Measurements from ENCODE around the gene CAMKMT. TPM values are rescaled to one million over a fixed set of nuclear protein-coding genes. Genes with fewer than 3 reads are reported as not detected.

Gene CAMKMT
- total and polyA plus RNA-seq, 9 of the 15 experiments (the other 6 are each of a cell fraction or from before 2014, with no cell fraction given) = 1.6 to 15.3 (median 7.4) TPM

GRCh38 chr2:44700824-44701223, 339.1 kb downstream of the CAMKMT start:
- Histone ChIP-seq H3K9me3 (replicated peaks; ENCODE audit: control insufficient read depth, insufficient read depth, low read depth, low read length) (no peaks in the 10 kb centered on the region), H3K36me3 (ENCODE audit: control insufficient read depth, insufficient read depth, low read length) (no peaks in the 10 kb centered on the region), H3K4me2 (ENCODE audit: insufficient read depth, low read length) (no peak overlapping the region), H2AFZ (ENCODE audit: low read depth, low read length) (no peak overlapping the region), H3K4me3 (no peak overlapping the region), H4K20me1 (replicated peaks; ENCODE audit: control insufficient read depth, insufficient read depth, low read length) (no peaks in the 10 kb centered on the region), H3K79me2 (ENCODE audit: control insufficient read depth, insufficient read depth, low read length) (no peaks in the 10 kb centered on the region), H3K27ac (ENCODE audit: extremely low read depth, low read depth, low read length) (no peak overlapping the region), H3K9ac (ENCODE audit: insufficient read depth in 1 of 2, low read depth in 2 of 2, low read length in 2 of 2) (no peak overlapping the region), H3K27me3 (ENCODE audit: control insufficient read depth in 2 of 2, insufficient read depth in 2 of 2, low read length in 2 of 2) (peaks cover 0 to 4% of the 10 kb centered on the region in 2 experiments; a peak in 1 of 5 replicates), H3K9me1 (ENCODE audit: control insufficient read depth, insufficient read depth, low read length) (no peaks in the 10 kb centered on the region), H3K4me1 (replicated peaks in 1 of 2; ENCODE audit: control insufficient read depth in 2 of 2, insufficient read depth in 2 of 2, low read length in 2 of 2) (no peaks in the 10 kb centered on the region)
- intact Hi-C loops (cut with micrococcal nuclease) = no loop called here
- ATAC-seq = no peak
- no TSS peak for BruUV-seq (replicated peaks)
- no peak for FAIRE-seq
- in situ Hi-C loops (cut with MboI) = no loop called here
- ChIA-PET POLR2A (no interaction called here), CTCF (ENCODE audit: low intra/inter-chr PET ratio) (no interaction called here)
- WGBS (ENCODE audit: insufficient coverage, low coverage, missing lambda C conversion rate) = 7% methylated on average over 5 of the region's 5 CpGs
- no peak for DNase-seq (ENCODE audit: extremely low read depth in 1 of 4, low spot score in 3 of 4)
- TF ChIP-seq, protein P1, sequence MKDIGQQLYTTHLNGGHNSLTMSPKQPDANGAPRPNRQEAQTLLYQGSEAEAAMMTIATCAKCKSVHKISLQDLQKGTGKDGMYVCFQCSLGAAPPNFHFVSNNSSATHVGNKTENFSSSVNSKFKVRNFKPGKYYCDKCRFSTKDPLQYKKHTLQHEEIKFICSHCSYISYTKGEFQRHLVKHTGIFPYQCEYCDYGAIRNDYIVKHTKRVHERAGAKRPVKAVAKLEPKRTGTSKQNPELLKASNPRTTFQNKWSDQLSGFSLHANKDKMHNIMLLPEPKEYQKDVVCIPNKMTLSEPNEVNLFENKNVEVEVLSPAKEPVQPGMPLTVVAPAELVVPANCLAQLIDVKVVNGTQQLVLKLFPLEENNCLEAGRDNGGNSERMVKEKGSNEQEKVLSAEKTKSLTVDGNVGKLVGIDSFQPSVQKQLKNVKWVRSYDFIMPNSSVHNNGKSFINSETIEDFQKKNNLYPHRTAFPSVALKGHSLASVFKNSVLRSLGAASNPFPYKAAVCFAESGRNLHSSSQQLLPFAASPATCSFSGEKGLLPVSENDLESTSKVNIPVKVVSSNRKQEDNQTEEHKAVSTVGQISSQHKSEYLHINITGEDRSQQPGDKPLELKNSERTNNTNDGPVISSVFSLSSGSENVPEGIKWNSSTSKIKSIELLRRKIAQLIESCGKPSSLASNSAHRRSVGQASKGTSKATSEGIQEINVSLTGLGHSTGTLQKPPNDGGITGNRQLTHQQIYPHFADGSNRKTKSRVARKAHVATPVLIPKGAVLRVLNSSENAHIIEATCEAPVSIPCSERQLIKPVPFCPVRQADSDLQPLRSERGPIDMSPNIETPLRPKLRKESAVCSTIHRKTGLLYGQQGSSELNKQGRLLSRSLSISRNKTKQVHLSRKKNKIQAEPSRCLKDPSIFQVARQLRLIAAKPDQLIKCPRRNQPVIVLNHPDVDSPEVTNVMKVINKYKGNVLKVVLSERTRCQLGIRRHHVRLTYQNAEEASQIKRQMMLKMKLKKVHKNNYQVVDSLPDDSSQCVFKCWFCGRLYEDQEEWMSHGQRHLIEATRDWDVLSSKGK (CRISPR knock-in tag; IDR thresholded peaks at IDR 0.05) = no peak
- TF ChIP-seq ZNF197 (CRISPR knock-in tag; IDR thresholded peaks at IDR 0.05; ENCODE audit: low read depth) = no peak
- no peak for TF ChIP-seq NFE2 (IDR thresholded peaks at IDR 0.05; ENCODE audit: low read depth)
- no peak for TF ChIP-seq BRD9 (IDR thresholded peaks at IDR 0.05; ENCODE audit: low read depth, partially characterized antibody)
- TF ChIP-seq PHF20 (IDR thresholded peaks at IDR 0.05; ENCODE audit: partially characterized antibody) = no peak
- TF ChIP-seq PREB (CRISPR knock-in tag; IDR thresholded peaks at IDR 0.05) = no peak
- TF ChIP-seq HNRNPUL1 (IDR thresholded peaks at IDR 0.05; ENCODE audit: low read length) = no peak
- TF ChIP-seq KAT8 (IDR thresholded peaks at IDR 0.05; ENCODE audit: low read depth) = no peak
- TF ChIP-seq HDAC3 (IDR thresholded peaks at IDR 0.05; ENCODE audit: borderline replicate concordance, partially characterized antibody) = no peak
- TF ChIP-seq RBM22 (IDR thresholded peaks at IDR 0.05; ENCODE audit: low read depth, low read length, poor library complexity, severe bottlenecking) = no peak
- TF ChIP-seq ZNF561 (CRISPR knock-in tag; conservative IDR thresholded peaks at IDR 0.05) = no peak
- no peak for TF ChIP-seq KDM4B (IDR thresholded peaks at IDR 0.05; ENCODE audit: borderline replicate concordance in 2 of 2, low read depth in 1 of 2)
- no peak for TF ChIP-seq RBM14 (IDR thresholded peaks at IDR 0.05; ENCODE audit: borderline replicate concordance, insufficient read depth, low read depth, low read length)
- TF ChIP-seq, protein P2, sequence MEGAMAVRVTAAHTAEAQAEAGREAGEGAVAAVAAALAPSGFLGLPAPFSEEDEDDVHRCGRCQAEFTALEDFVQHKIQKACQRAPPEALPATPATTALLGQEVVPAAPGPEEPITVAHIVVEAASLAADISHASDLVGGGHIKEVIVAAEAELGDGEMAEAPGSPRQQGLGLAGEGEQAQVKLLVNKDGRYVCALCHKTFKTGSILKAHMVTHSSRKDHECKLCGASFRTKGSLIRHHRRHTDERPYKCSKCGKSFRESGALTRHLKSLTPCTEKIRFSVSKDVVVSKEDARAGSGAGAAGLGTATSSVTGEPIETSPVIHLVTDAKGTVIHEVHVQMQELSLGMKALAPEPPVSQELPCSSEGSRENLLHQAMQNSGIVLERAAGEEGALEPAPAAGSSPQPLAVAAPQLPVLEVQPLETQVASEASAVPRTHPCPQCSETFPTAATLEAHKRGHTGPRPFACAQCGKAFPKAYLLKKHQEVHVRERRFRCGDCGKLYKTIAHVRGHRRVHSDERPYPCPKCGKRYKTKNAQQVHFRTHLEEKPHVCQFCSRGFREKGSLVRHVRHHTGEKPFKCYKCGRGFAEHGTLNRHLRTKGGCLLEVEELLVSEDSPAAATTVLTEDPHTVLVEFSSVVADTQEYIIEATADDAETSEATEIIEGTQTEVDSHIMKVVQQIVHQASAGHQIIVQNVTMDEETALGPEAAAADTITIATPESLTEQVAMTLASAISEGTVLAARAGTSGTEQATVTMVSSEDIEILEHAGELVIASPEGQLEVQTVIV (CRISPR knock-in tag; IDR thresholded peaks at IDR 0.05; ENCODE audit: borderline replicate concordance) = no peak
- no peak for TF ChIP-seq ZSCAN32 (CRISPR knock-in tag; IDR thresholded peaks at IDR 0.05)
